Transverse colon (tissue), 4 donors: ENCODE measurements around the gene EGFR. TPM values are rescaled to one million over a fixed set of nuclear protein-coding genes. Genes with fewer than 3 reads are reported as not detected.

ENCODE experiments used
- DNase-seq: peaks from one replicate; pipeline ENCODE4 v3.0.0-alpha.2; 2019
- H3K27ac ChIP-seq, 4 donors: fragments of 200-600 bp; sonication (generic); 2 replicates each; pipeline ENCODE4 v1.5.1; 2016 to 2018; ENCODE audit warnings: inconsistent platforms in 4 of 4
- H3K27me3 ChIP-seq: fragments of 200-600 bp; sonication (generic); 2 replicates; pipeline ENCODE4 v1.5.1; 2017; ENCODE audit warnings: inconsistent platforms
- H3K36me3 ChIP-seq, 4 donors: fragments of 200-600 bp; sonication (generic); 2 replicates each; pipeline ENCODE4 v1.5.1; 2017 to 2019; ENCODE audit warnings: inconsistent platforms in 4 of 4
- H3K4me1 ChIP-seq, 4 donors: fragments of 200-600 bp; sonication (generic); 2 replicates each; pipeline ENCODE4 v1.5.1; 2017 to 2020; ENCODE audit warnings: inconsistent platforms in 4 of 4
- H3K4me3 ChIP-seq, 4 donors: fragments of 200-600 bp; sonication (generic); 1 replicate in 1 of 4; 2 replicates in 3 of 4; pipeline versions ENCODE4 v1.5.1 to v1.6.1; 2017 to 2019; ENCODE audit warnings: inconsistent platforms in 4 of 4
- H3K9me3 ChIP-seq, 2 donors: fragments of 200-600 bp; sonication (generic); 2 replicates each; pipeline ENCODE4 v1.5.1; 2017 to 2019; ENCODE audit warnings: inconsistent platforms in 2 of 2
- EP300 ChIP-seq: sonication (generic); formaldehyde crosslinking; IDR thresholded peaks from one replicate; pipeline ENCODE4 v1.6.1; 2017; ENCODE audit warnings: antibody characterized with exemption, low read depth
- POLR2A ChIP-seq: fragments of 450-650 bp; IDR thresholded peaks from one replicate; pipeline ENCODE4 v1.6.1; 2016; ENCODE audit warnings: antibody characterized with exemption, mild to moderate bottlenecking, moderate library complexity
- POLR2AphosphoS5 ChIP-seq, 3 donors: sonication (generic); formaldehyde crosslinking; IDR thresholded peaks; one replicate each; pipeline ENCODE4 v1.6.1; 2016; ENCODE audit warnings: antibody characterized with exemption in 3 of 3
- WGBS, 2 donors: methylation state at CpG; one replicate each; pipeline ENCODE4 v1.1.5; 2018; ENCODE audit warnings: low coverage in 1 of 2; 5-methylcytosine and 5-hydroxymethylcytosine counted together
- in situ Hi-C, 4 donors: fragments of 200-750 bp; cut with MboI; loops; one replicate each; pipeline versions ENCODE4 v1.15.0 to v1.15.1; 2017; ENCODE audit warnings: low sequenced_read_pairs in 3 of 4, low pct_ligation_motif_present in 1 of 4, low pct_unique_long_range_greater_than_20kb in 1 of 4
- intact Hi-C: fragments of 100-400 bp; cut with DNase I; formaldehyde crosslinking; loops from one replicate; pipeline ENCODE4 v1.15.1; 2023; ENCODE audit warnings: low total_unique reads
- total RNA-seq, 4 donors: library from RNA; depleted of rRNA; stranded (reverse); fragments of >200 nt; gene quantifications; one replicate each; pipeline ENCODE4 v1.1.0, GENCODE V29; 2016
- TF ChIP-seq, protein P1 (sequence below), 5 experiments: fragments of 200-600 bp in 3 of 5; fragments of 450-650 bp in 2 of 5; sonication (generic) in 3 of 5; IDR thresholded peaks; 1 replicate in 2 of 5; 2 replicates in 3 of 5; pipeline ENCODE4 v1.5.1; 2016 to 2017; ENCODE audit warnings: antibody characterized with exemption in 5 of 5, inconsistent platforms in 3 of 5, mild to moderate bottlenecking in 2 of 5, moderate library complexity in 1 of 5

The EGFR gene
- total RNA-seq, 4 donors from 2014 or later: 40.0 to 85.7 (median 72.9) TPM

DNA sequence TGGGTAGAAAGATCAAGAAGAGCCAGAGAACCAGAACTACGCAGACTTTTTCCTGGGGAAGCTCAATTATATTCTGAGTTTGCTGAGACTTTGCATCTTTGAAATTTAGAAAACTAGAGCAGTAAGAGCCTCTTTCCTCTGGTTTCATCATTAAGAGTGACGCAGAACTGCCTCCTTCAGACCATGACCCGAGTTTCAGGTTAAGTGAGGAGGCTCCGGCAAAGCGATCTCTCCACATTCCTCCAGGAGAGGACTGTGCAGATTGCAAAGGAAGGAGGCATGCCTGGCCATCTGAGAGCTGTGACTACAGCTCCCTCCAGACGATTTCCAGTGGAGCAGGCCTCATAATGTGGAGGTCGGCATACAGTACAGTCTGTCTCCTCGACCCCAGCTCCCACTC, 230.5 kb downstream of the EGFR start:
- TF ChIP-seq POLR2A (no peak), POLR2AphosphoS5 (IDR thresholded peaks at IDR 0.05) (no peak), EP300 (no peak)
- TF ChIP-seq, protein P1, sequence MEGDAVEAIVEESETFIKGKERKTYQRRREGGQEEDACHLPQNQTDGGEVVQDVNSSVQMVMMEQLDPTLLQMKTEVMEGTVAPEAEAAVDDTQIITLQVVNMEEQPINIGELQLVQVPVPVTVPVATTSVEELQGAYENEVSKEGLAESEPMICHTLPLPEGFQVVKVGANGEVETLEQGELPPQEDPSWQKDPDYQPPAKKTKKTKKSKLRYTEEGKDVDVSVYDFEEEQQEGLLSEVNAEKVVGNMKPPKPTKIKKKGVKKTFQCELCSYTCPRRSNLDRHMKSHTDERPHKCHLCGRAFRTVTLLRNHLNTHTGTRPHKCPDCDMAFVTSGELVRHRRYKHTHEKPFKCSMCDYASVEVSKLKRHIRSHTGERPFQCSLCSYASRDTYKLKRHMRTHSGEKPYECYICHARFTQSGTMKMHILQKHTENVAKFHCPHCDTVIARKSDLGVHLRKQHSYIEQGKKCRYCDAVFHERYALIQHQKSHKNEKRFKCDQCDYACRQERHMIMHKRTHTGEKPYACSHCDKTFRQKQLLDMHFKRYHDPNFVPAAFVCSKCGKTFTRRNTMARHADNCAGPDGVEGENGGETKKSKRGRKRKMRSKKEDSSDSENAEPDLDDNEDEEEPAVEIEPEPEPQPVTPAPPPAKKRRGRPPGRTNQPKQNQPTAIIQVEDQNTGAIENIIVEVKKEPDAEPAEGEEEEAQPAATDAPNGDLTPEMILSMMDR (IDR thresholded peaks at IDR 0.05): no peak
- H3K4me3 ChIP-seq: no peak overlapping the region
- no peaks in the 10 kb centered on the region for H3K9me3 ChIP-seq
- intact Hi-C loops (no loop called here), in situ Hi-C loops (no loop called here)
- H3K36me3 ChIP-seq: no peaks in the 10 kb centered on the region
- WGBS, 2 donors: 81 to 85% methylated on average over 5 to 8 of the region's 8 CpGs
- peaks cover 0 to 3% (median 2%) of the 10 kb centered on the region in 4 donors for H3K4me1 ChIP-seq
- H3K27ac ChIP-seq: no peak overlapping the region
- no peak for DNase-seq
- peaks cover 14% of the 10 kb centered on the region for H3K27me3 ChIP-seq

DNA sequence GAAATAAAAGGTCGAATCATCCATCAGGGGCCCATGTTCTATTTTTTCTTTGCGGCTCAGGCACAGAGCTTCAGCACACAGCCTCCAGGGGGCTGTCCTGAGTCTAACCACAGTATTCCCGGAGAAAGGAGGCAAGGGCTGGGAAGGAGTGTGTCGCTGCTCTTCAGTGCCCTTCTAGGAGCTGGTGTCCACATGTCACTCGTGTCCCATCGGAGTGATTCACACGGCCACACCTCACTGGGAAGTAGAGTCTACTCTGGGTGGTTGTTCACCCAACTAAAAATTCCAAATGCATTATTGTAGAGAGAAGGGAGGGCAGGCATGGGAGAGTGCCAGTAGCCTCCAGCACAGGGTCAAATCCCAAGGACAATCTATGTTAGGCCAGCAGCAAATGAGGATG, 231.5 kb downstream of the EGFR start:
- TF ChIP-seq, protein P1 (IDR thresholded peaks at IDR 0.05): peak; percentile 48 to 58 (median 54)
- TF ChIP-seq POLR2A (no peak), POLR2AphosphoS5 (IDR thresholded peaks at IDR 0.05) (no peak)
- Histone ChIP-seq H3K36me3 (no peaks in the 10 kb centered on the region), H3K9me3 (no peaks in the 10 kb centered on the region), H3K4me1 (peaks cover 3 to 10% (median 10%) of the 10 kb centered on the region in 4 donors), H3K27me3 (peaks cover 18% of the 10 kb centered on the region), H3K4me3 (no peak overlapping the region), H3K27ac (no peak overlapping the region)
- peak; percentile 36 for DNase-seq
- in situ Hi-C loops: loop anchor here in 3 of 4 donors (5.0 to 25.0 kb wide), 3 partner anchors 337 to 478 kb away; no protein-coding TSS in a partner anchor
- WGBS, 2 donors: 0 to 46% methylated on average over 1 to 7 of the region's 7 CpGs
- intact Hi-C loops: loop anchor here (5.0 kb wide), 1 partner anchor 463 kb away; no protein-coding TSS in a partner anchor

DNA sequence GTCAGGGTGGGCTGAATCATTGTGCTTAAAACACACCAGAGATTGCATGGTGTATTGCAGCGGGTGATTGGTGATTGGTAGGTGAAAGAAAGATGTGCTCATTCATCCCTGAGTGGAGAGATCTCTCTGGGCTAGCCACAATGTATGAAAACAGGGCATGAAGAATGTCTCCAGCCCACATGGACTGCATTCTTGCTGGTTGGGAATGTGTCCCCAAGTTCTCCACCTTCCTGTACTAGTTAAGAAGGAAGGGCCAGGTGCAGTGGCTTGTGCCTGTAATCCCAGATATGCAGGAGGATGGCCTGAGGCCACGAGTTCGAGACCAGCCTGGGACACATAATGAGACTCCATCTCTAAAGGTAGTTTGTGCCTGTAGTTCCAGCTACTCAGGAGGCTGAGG, 232.5 kb downstream of the EGFR start:
- peaks cover 7 to 16% (median 15%) of the 10 kb centered on the region in 4 donors for H3K4me1 ChIP-seq
- H3K27me3 ChIP-seq: peaks cover 20% of the 10 kb centered on the region
- intact Hi-C loops: loop anchor here (5.0 kb wide), 1 partner anchor 464 kb away; no protein-coding TSS in a partner anchor
- DNase-seq: no peak
- H3K36me3 ChIP-seq: no peaks in the 10 kb centered on the region
- no peak overlapping the region for H3K27ac ChIP-seq
- in situ Hi-C loops: loop anchor here in 3 of 4 donors (5.0 to 25.0 kb wide), 3 partner anchors 336 to 479 kb away; no protein-coding TSS in a partner anchor
- H3K9me3 ChIP-seq: no peaks in the 10 kb centered on the region
- no peak overlapping the region for H3K4me3 ChIP-seq
- 88% methylated on average over 3 of the region's 3 CpGs; no CpG with 5 or more reads in 1 of the 2 donors for WGBS, 2 donors
- TF ChIP-seq, protein P1 (IDR thresholded peaks at IDR 0.05): no peak

DNA sequence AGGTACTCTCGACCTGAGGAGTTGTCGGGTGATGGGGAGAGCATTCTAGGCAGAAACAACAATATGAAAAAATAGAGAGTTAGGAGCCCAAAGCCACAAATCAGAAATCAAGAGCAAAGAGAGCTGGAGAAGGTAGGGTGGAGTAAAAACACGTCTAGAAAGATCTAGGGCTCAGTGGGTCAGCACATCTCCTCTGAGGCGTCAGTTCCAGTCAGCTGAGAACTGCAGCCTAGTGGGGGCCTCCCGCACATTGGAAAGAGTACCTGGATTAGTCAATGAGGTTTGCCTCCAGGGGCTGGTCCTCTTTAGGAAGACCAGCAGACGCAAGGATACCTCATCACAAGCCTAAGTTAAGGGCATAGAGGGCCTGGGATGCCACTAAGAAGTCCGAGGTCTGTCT, 233.1 kb downstream of the EGFR start:
- Histone ChIP-seq H3K27me3 (peaks cover 23% of the 10 kb centered on the region), H3K9me3 (no peaks in the 10 kb centered on the region), H3K4me3 (no peak overlapping the region), H3K36me3 (no peaks in the 10 kb centered on the region), H3K4me1 (peaks cover 7 to 16% (median 15%) of the 10 kb centered on the region in 4 donors), H3K27ac (no peak overlapping the region)
- DNase-seq: no peak
- intact Hi-C loops: loop anchor here (5.0 kb wide), 1 partner anchor 465 kb away; no protein-coding TSS in a partner anchor
- in situ Hi-C loops: loop anchor here in 3 of 4 donors (5.0 to 25.0 kb wide), 3 partner anchors 335 to 480 kb away; no protein-coding TSS in a partner anchor
- TF ChIP-seq, protein P1 (IDR thresholded peaks at IDR 0.05): no peak
- no peak for TF ChIP-seq EP300
- TF ChIP-seq POLR2AphosphoS5 (IDR thresholded peaks at IDR 0.05): no peak
- no peak for TF ChIP-seq POLR2A
- 82 to 88% methylated on average over 5 to 7 of the region's 7 CpGs for WGBS, 2 donors
